HEK293T (cell line): ENCODE measurements around the gene CHCHD3.

ENCODE experiments used
- ARNT ChIP-seq: fragments of 450-650 bp; IDR thresholded peaks from 2 replicates; pipeline ENCODE4 v1.6.1; 2017; ENCODE audit warnings: mild to moderate bottlenecking
- BHLHE40 ChIP-seq: fragments of 450-650 bp; IDR thresholded peaks from 2 replicates; pipeline ENCODE4 v1.6.1; 2016; ENCODE audit warnings: mild to moderate bottlenecking, moderate library complexity, borderline replicate concordance
- ELF4 ChIP-seq: fragments of 450-650 bp; IDR thresholded peaks from 2 replicates; pipeline ENCODE4 v1.6.1; 2017; ENCODE audit warnings: antibody characterized with exemption
- FOXA1 ChIP-seq: fragments of 450-650 bp; IDR thresholded peaks from 2 replicates; pipeline ENCODE4 v1.6.1; 2016; ENCODE audit warnings: mild to moderate bottlenecking
- FOXK2 ChIP-seq: fragments of 450-650 bp; IDR thresholded peaks from 2 replicates; pipeline ENCODE4 v1.6.1; 2016; ENCODE audit warnings: mild to moderate bottlenecking
- FOXM1 ChIP-seq: fragments of 450-650 bp; IDR thresholded peaks from 2 replicates; pipeline ENCODE4 v1.6.1; 2017; ENCODE audit warnings: mild to moderate bottlenecking, borderline replicate concordance
- HDGF ChIP-seq: fragments of 450-650 bp; IDR thresholded peaks from 2 replicates; pipeline ENCODE4 v1.6.1; 2017; ENCODE audit warnings: antibody characterized with exemption, borderline replicate concordance
- LEF1 ChIP-seq: fragments of 450-650 bp; IDR thresholded peaks from 2 replicates; pipeline ENCODE4 v1.6.1; 2017; ENCODE audit warnings: mild to moderate bottlenecking, borderline replicate concordance
- SP1 ChIP-seq: fragments of 450-650 bp; IDR thresholded peaks from 2 replicates; pipeline ENCODE4 v1.6.1; 2017
- SUZ12 ChIP-seq: fragments of 450-650 bp; IDR thresholded peaks from 2 replicates; pipeline ENCODE4 v1.6.1; 2016; ENCODE audit warnings: mild to moderate bottlenecking
- TARDBP ChIP-seq: fragments of 450-650 bp; IDR thresholded peaks from 2 replicates; pipeline ENCODE4 v1.6.1; 2016
- ZNF384 ChIP-seq: fragments of 450-650 bp; IDR thresholded peaks from 2 replicates; pipeline ENCODE4 v1.6.1; 2016

DNA sequence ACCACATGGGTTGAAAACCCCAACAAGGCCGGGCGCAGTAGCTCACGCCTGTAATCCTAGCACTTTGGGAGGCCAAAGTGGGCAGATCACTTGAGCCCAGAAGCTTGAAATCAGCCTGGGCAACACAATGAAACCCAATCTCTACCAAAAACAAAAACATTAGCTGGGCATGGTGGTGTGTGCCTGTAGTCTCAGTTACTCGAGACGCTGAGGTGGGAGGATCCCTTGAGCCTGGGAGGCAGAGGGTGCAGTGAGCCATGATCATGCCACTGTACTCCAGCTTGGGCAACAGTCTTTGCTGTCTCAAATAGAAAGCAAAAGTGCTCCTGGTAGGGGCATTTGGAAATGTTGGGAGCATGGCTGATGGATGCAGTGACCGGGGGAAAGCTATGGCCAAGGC is 296.0 kb downstream of the CHCHD3 start:
- no peak for TF ChIP-seq HDGF
- no peak for TF ChIP-seq FOXM1
- no peak for TF ChIP-seq SP1
- no peak for TF ChIP-seq FOXA1
- no peak for TF ChIP-seq BHLHE40
- no peak for TF ChIP-seq ARNT
- TF ChIP-seq FOXK2 = no peak
- TF ChIP-seq ELF4 = no peak
- no peak for TF ChIP-seq TARDBP
- no peak for TF ChIP-seq ZNF384
- TF ChIP-seq LEF1 = no peak
- TF ChIP-seq SUZ12 = no peak
